ENCODE measurements around the gene NOCT. TPM values are rescaled to one million over a fixed set of nuclear protein-coding genes. Genes with fewer than 3 reads are reported as not detected.
"Not testable (repeated sequence)": the region's sequence is repeated elsewhere in the genome, so short reads cannot be mapped to it uniquely, and the experiment has no call there.

The NOCT gene
- total and polyA plus RNA-seq, 2 donors = 1.4 to 5.9 TPM

DNA sequence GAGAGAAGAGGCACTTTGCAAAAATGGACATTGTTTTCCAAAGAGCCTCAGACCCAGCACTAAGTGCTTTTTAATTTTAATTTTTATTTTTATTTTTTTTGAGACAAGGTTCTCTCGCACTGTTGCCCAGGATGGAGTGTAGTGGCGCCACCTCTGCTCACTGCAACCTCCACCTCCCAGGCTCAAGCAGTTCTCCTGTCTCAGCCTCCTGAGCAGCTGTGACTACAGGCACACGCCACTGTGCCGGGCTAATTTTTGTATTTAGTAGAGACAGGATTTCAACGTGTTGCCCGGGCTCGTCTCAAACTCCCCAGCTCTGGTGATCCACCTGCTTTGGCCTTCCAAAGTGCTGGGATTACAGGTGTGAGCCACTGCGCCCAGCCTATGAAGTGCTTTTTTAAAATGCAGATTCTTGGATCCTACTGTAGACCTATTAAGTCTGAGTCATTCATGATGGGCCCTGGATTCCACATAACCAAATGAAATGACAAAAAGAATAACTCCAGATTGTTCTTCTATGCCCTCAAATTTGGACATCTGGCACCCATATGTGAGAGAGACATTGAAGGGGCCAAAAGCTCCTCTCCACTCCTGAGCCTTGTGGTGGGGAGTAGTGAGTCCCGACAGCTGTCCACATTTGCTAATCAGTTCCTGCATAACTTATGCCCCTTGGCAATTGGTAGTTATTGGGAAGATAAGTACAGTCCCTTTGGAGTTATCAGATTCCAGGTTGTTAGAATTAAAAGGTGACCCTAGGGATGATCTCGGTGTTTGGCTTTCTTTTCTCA is 3.6 kb downstream of the NOCT start:
- no peak for DNase-seq (ENCODE audit: extremely low spot score)
- H3K4me3 ChIP-seq (ENCODE audit: low read depth, low read length) = no peak overlapping the region
- H3K36me3 ChIP-seq (ENCODE audit: insufficient read depth) = no peaks in the 10 kb centered on the region
- no peaks in the 10 kb centered on the region for H3K4me1 ChIP-seq (ENCODE audit: insufficient read depth)
- H3K27ac ChIP-seq (ENCODE audit: low read depth) = no peak overlapping the region
- WGBS = 86% methylated on average over 10 of the region's 10 CpGs

DNA sequence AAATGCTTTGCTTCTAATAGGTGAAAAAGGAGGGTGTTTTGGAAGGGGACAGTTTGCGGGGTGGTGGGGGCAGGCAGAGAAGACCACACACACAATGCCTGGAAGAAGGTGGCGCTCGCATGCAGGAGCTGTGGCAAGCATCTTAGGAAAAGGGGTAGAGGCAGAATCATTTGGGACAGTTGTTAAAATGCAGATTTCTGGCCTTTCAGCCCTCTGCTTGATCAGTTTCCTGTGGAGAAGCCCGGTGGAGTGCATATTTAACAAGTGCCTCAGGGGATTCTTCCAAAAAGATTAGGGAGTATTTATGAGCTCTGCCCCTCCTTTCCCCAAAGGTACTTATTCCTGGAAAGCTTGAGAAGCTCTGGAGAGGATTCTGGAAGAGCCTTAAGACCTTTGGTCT is 4.8 kb downstream of the NOCT start:
- Histone ChIP-seq H3K27ac (ENCODE audit: low read depth) (no peak overlapping the region), H3K36me3 (ENCODE audit: insufficient read depth) (no peaks in the 10 kb centered on the region), H3K4me3 (ENCODE audit: low read depth, low read length) (no peak overlapping the region), H3K4me1 (ENCODE audit: insufficient read depth) (no peaks in the 10 kb centered on the region)
- 85% methylated on average over 4 of the region's 4 CpGs for WGBS
- DNase-seq (ENCODE audit: extremely low spot score) = no peak

DNA sequence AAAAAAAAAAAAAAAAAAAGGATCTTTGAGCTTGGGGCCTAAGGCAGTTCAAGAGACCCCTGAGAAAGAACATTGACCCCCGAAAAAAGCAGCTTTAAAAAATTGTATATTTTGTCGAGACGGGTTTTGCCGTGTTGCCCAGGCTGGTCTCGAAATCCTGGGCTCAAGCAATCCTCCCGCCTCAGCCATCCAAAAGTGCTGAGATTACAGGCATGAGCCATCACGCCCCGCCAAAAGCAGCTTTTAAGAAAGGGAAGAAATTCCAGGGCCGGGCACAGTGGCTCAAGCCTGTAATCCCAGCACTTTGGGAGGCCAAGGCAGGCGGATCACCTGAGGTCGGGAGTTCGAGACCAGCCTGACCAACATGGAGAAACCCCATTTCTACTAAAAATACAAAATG is 5.5 kb downstream of the NOCT start:
- not testable (repeated sequence) for DNase-seq (ENCODE audit: extremely low spot score); H3K36me3 ChIP-seq (ENCODE audit: insufficient read depth); H3K27ac ChIP-seq (ENCODE audit: low read depth); H3K4me3 ChIP-seq (ENCODE audit: low read depth, low read length); H3K4me1 ChIP-seq (ENCODE audit: insufficient read depth)
- WGBS = 95% methylated on average over 12 of the region's 12 CpGs

DNA sequence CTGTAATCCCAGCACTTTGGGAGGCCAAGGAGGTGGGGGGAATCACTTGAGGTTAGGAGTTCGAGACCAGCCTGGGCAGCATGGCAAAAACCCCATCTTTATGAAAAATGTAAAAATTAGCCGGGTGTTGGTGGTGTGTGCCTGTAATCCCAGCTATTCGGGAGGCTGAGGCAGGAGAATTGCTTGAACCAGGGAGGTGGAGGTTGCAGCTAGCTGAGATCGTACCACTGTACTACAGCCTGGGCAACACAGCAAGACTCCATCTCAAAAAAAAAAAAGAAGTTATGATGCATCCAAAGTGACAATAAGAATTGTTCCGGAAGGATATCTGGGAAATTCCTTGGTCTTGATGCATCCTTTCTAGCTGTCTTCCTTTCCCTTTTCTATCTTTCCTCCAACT is 7.3 kb downstream of the NOCT start:
- H3K4me3 ChIP-seq (ENCODE audit: low read depth, low read length) = no peak overlapping the region
- H3K4me1 ChIP-seq (ENCODE audit: insufficient read depth) = no peaks in the 10 kb centered on the region
- WGBS = 98% methylated on average over 5 of the region's 5 CpGs
- DNase-seq (ENCODE audit: extremely low spot score) = no peak
- H3K27ac ChIP-seq (ENCODE audit: low read depth) = no peak overlapping the region
- no peaks in the 10 kb centered on the region for H3K36me3 ChIP-seq (ENCODE audit: insufficient read depth)

DNA sequence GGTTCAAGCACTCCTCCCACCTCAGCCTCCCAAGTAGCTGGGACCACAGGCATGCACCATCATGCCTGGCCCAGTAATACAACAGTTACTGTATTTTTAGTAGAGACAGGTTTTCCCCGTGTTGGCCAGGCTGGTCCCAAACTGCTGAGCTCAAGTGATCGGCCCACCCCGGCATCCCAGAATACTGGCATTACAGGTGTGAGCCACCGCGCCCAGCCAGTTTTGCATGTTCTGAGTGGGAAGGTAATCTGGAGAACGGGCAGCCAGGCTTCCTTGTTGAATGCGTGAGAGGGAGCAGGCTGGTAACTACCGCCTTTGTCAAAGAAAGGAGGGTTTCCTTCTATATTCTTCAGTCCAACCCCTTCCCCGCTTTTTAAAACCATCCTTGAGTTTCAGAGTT is 9.1 kb downstream of the NOCT start:
- WGBS = 96% methylated on average over 9 of the region's 9 CpGs
- Histone ChIP-seq H3K4me3 (ENCODE audit: low read depth, low read length) (no peak overlapping the region), H3K27ac (ENCODE audit: low read depth) (no peak overlapping the region), H3K36me3 (ENCODE audit: insufficient read depth) (no peaks in the 10 kb centered on the region), H3K4me1 (ENCODE audit: insufficient read depth) (no peaks in the 10 kb centered on the region)
- no peak for DNase-seq (ENCODE audit: extremely low spot score)

DNA sequence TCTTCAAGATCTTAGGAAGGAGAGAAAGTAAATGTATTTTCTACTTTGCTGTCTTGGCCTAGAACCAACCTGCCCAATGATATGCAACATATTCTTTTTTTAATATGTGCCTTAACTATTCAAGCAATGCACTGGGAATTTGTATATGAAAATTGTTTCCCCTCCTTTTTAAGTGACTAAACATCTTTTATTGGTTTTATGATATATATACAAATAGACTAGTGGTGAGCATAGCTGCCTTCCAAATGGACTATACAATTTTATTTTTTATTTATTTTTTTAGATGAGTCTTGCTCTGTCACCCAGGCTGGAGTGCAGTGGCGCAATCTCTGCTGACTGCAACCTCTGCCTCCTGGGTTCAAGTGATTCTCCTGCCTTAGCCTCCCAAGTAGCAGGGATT is 10.3 kb downstream of the NOCT start:
- WGBS = 96% methylated on average over 1 of the region's 1 CpG
- H3K4me3 ChIP-seq (ENCODE audit: low read depth, low read length) = no peak overlapping the region
- H3K36me3 ChIP-seq (ENCODE audit: insufficient read depth) = no peaks in the 10 kb centered on the region
- no peaks in the 10 kb centered on the region for H3K4me1 ChIP-seq (ENCODE audit: insufficient read depth)
- H3K27ac ChIP-seq (ENCODE audit: low read depth) = no peak overlapping the region
- DNase-seq (ENCODE audit: extremely low spot score) = no peak

DNA sequence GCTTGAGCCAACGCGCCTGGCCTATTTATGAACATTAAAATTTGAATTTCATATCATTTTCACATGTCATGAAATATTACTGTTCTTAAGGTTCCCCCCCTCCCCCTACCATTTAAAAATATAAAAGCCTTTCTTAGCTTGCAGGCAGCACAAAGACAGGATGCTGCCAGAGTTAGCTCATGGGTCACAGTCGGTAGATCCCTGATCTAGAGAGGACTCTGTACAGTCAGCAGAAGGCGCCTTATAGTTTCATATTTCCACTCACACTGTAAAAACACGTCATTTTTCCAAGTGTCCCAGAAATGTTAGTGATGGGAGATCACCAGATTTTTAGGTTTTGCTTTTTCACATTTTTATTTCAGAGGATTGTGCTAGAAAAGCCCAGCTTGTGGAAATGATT is 12.2 kb downstream of the NOCT start:
- H3K36me3 ChIP-seq (ENCODE audit: insufficient read depth) = no peaks in the 10 kb centered on the region
- DNase-seq (ENCODE audit: extremely low spot score) = no peak
- WGBS = 82% methylated on average over 5 of the region's 5 CpGs
- H3K4me1 ChIP-seq (ENCODE audit: insufficient read depth) = no peaks in the 10 kb centered on the region
- H3K4me3 ChIP-seq (ENCODE audit: low read depth, low read length) = no peak overlapping the region
- no peak overlapping the region for H3K27ac ChIP-seq (ENCODE audit: low read depth)

DNA sequence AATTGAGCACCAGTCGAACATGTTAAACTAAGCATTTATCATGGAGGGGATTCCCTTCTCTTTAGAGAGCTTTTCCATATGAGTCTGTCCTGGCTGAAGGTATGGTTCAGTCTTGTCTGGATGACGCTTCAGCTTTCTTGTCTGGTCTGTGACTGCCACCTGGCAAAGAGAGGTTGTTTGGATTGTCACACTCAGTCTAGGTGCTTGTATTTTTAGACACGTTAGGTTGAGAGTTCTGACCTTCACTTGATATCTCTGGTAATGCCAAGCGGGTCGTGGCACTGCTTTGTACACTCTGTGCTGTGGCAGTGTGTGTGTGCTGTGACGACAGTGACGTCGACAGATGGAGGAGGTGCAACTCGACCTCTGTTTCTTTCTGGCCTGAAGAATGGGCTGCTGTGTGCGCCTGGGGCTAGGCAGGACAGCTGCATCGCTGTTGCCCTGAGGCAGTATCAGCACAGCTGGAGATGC is 12.6 kb downstream of the NOCT start:
- 84% methylated on average over 11 of the region's 11 CpGs for WGBS
- H3K27ac ChIP-seq (ENCODE audit: low read depth) = no peak overlapping the region
- no peak overlapping the region for H3K4me3 ChIP-seq (ENCODE audit: low read depth, low read length)
- DNase-seq (ENCODE audit: extremely low spot score) = no peak
- no peaks in the 10 kb centered on the region for H3K4me1 ChIP-seq (ENCODE audit: insufficient read depth)
- H3K36me3 ChIP-seq (ENCODE audit: insufficient read depth) = no peaks in the 10 kb centered on the region

DNA sequence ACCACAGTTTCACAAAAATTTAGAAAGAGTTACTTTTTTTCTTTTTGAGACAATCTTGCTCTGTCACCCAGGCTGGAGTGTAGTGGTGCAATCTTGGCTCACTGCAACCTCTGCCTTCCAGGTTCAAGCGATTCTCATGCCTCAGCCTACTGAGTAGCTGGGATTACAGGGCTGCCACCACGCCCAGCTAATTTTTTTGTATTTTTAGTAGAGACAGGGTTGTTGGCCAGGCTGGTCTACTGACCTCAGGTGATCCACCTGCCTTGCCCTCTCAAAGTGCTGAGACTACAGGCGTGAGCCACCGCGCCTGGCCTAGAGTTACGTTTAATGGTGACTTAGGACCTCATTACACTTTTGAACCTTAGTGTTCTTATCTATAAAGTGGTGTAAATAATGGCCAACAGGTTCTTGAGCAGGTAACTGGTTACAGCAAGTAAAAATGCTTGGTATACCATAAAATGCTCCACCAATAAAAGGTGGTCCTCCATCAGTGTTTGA is 14.3 kb downstream of the NOCT start:
- 89% methylated on average over 6 of the region's 6 CpGs for WGBS
- H3K36me3 ChIP-seq (ENCODE audit: insufficient read depth); H3K4me1 ChIP-seq (ENCODE audit: insufficient read depth); DNase-seq (ENCODE audit: extremely low spot score); H3K27ac ChIP-seq (ENCODE audit: low read depth); H3K4me3 ChIP-seq (ENCODE audit: low read depth, low read length): not testable (repeated sequence)

DNA sequence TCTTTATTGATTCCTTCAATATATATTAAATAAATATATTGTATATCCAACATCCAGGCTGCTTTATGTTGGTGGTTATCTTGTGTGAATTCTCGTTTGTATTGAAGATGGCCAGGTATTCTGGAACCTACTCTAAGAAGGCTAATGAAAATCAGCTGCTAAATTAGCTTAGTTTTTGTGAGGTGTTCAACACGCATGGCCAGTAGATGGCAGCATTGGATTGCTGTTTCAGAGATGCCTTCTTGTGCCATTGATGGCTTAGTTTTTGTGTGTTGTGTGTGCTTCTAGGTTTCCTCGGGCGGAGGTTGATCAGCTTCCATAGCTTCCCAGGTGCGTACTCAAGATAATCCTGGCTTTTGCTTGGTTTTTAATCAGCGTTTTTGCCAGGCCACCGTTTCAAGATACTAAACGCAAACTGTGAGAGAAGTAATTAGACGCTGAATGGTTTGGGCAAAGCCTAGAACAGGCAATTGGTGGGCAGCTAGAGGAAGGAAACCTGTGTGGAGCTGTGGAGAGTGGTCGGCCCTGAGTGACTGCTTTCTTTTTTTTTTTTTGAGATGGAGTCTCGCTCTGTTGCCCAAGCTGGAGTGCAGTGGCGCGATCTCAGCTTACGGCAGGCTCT is 15.1 kb downstream of the NOCT start:
- H3K36me3 ChIP-seq (ENCODE audit: insufficient read depth) = no peaks in the 10 kb centered on the region
- WGBS = 48% methylated on average over 14 of the region's 14 CpGs
- H3K27ac ChIP-seq (ENCODE audit: low read depth) = no peak overlapping the region
- peak; percentile 55 for DNase-seq (ENCODE audit: extremely low spot score)
- no peak overlapping the region for H3K4me3 ChIP-seq (ENCODE audit: low read depth, low read length)
- H3K4me1 ChIP-seq (ENCODE audit: insufficient read depth) = no peaks in the 10 kb centered on the region

DNA sequence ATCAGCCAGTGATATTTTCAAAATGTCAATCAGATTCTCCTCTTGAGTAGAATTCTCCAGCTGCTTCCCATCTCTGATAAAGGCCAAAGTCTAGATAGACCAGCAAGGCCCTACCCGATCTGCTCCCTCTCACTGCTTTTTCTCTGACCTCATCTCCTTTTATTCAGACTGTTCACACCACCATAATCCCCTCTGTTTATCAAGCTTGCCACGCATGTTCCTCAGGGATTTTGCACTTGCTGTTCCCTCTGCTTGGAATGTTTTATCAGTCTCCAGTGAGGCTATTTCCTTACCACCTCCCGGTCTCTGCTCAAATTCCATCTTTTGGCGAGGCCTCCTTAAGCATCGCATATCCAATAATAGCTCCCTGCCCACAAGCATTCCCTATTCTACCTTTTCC is 20.1 kb downstream of the NOCT start:
- no peak for DNase-seq (ENCODE audit: extremely low spot score)
- Histone ChIP-seq H3K36me3 (ENCODE audit: insufficient read depth) (no peaks in the 10 kb centered on the region), H3K27ac (ENCODE audit: low read depth) (no peak overlapping the region), H3K4me3 (ENCODE audit: low read depth, low read length) (no peak overlapping the region), H3K4me1 (ENCODE audit: insufficient read depth) (no peaks in the 10 kb centered on the region)
- WGBS = 85% methylated on average over 5 of the region's 5 CpGs

DNA sequence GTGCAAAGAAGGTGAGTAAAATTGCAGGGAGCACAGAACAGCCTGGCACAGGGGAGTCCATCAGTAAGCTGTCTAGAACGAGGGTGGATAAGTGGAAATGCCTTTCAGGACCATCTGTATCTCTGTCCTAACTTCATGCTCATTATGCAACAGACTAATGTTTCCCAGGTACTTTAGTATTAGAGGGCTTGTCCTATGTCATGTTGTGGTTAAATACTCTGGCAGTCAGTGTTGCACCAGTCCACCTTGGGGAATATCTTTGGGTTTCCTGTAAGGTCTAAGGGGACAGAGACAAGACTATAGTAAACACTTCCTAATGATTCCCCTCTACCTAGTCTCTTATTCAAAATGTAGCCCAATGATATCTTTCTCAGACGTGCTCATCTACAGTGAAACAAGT is 21.3 kb downstream of the NOCT start:
- Histone ChIP-seq H3K36me3 (ENCODE audit: insufficient read depth) (no peaks in the 10 kb centered on the region), H3K4me1 (ENCODE audit: insufficient read depth) (no peaks in the 10 kb centered on the region), H3K4me3 (ENCODE audit: low read depth, low read length) (no peak overlapping the region), H3K27ac (ENCODE audit: low read depth) (no peak overlapping the region)
- WGBS = 92% methylated on average over 2 of the region's 2 CpGs
- DNase-seq (ENCODE audit: extremely low spot score) = no peak

DNA sequence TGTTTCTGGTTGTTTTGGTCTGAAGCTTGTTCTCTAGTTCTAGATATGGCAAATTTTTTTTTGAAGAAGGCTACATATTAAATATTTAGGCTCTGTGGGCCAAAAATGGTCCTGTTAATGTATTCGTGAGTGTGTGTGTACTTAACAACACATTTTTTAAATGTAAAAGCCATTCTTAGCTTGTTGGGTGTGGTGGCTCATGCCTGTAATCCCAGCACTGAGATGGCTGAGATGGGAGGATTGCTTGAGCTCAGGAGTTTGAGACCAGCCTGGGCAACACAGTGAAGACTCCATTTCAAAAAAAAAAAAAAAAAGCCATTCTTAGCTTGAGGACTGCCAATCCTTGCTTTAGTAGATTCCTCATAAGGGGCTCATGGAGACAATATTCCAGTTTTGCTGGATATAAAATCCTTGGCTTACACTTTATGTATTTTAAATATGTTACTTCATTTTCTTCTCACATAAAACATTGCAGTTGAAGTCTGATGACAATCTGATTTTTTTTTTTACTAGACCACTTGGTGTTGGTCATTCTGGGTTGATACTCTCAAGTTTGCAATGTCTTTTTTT is 23.4 kb downstream of the NOCT start:
- 87% methylated on average over 1 of the region's 1 CpG for WGBS
- H3K36me3 ChIP-seq (ENCODE audit: insufficient read depth) = no peaks in the 10 kb centered on the region

DNA sequence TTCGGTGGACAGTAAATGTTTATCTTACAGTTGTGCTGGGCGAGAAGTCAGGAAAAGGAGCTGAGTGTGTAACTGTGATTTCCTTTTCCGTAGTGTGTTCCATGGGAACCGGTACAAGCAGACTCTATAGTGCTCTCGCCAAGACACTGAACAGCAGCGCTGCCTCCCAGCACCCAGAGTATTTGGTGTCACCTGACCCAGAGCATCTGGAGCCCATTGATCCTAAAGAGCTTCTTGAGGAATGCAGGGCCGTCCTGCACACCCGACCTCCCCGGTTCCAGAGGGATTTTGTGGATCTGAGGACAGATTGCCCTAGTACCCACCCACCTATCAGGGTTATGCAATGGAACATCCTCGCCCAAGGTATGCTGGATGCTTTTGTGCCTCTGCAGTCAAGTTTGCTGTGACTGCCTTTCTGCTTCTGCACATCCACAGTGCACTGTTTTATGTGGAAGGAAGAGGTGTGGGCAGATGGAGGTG is 27.4 kb downstream of the NOCT start:
- Histone ChIP-seq H3K27ac (ENCODE audit: low read depth) (no peak overlapping the region), H3K36me3 (ENCODE audit: insufficient read depth) (no peaks in the 10 kb centered on the region), H3K4me3 (ENCODE audit: low read depth, low read length) (no peak overlapping the region), H3K4me1 (ENCODE audit: insufficient read depth) (no peaks in the 10 kb centered on the region)
- no peak for DNase-seq (ENCODE audit: extremely low spot score)
- WGBS = 37% methylated on average over 10 of the region's 10 CpGs

More for the DNA sequence above, 23.4 kb downstream of the NOCT start:
- no peak for DNase-seq (ENCODE audit: extremely low spot score)
- no peak overlapping the region for H3K27ac ChIP-seq (ENCODE audit: low read depth)
- no peaks in the 10 kb centered on the region for H3K4me1 ChIP-seq (ENCODE audit: insufficient read depth)
- no peak overlapping the region for H3K4me3 ChIP-seq (ENCODE audit: low read depth, low read length)
